Colonic mucosa (tissue), 4 donors: ENCODE results near the gene ALOX15. TPM values are rescaled to one million over a fixed set of nuclear protein-coding genes. Genes with fewer than 3 reads are reported as not detected.
A peak's percentile ranks its signal among the peaks of the same experiment; 100 is the strongest.

Experiments used
- DNase-seq: peaks from one replicate; pipeline ENCODE4 v3.0.0-alpha.2; 2020
- H3K27ac ChIP-seq: fragments of 200-600 bp; one replicate; pipeline ENCODE4 v1.8.0; 2021
- H3K27me3 ChIP-seq: fragments of 200-600 bp; one replicate; pipeline ENCODE4 v1.8.0; 2021
- H3K36me3 ChIP-seq: fragments of 200-600 bp; one replicate; pipeline ENCODE4 v1.8.0; 2021
- H3K4me1 ChIP-seq: fragments of 200-600 bp; one replicate; pipeline ENCODE4 v1.8.0; 2021; ENCODE audit warnings: mild to moderate bottlenecking
- H3K4me3 ChIP-seq: fragments of 200-600 bp; one replicate; pipeline ENCODE4 v1.8.0; 2021
- H3K9ac ChIP-seq, 2 donors: one replicate each; pipeline ENCODE4 v1.7.0; 2013; ENCODE audit warnings: control low read depth in 2 of 2, low read depth in 2 of 2, low read length in 2 of 2
- H3K9me3 ChIP-seq: fragments of 200-600 bp; one replicate; pipeline ENCODE4 v1.8.0; 2021
- intact Hi-C: fragments of 100-400 bp; cut with DNase I; formaldehyde crosslinking; loops from one replicate; pipeline ENCODE4 v1.14.1; 2022
- total RNA-seq, 2 donors: library from RNA; stranded (reverse); fragmentation: NEBNext Ultra II Directional in 1 of 2; extraction: Animal tissue kit (Norgen Biotek cat#: 25700) in 1 of 2; gene quantifications; one replicate each; pipeline ENCODE4 v1.2.1, GENCODE V29; 2021
- TF ChIP-seq, protein P1 (sequence below): fragments of 200-600 bp; IDR thresholded peaks from one replicate; pipeline ENCODE4 v1.8.0; 2022; ENCODE audit warnings: antibody characterized with exemption, mild to moderate bottlenecking
- donor health status: healthy.
- donor health status: DM: no; HTN: no; CAD: no.
- donor health status: DM: no; HTN: no; CAD: no.

ALOX15 gene
- total RNA-seq, 2 donors from 2014 or later: 0.13 TPM; not detected in 1

DNA sequence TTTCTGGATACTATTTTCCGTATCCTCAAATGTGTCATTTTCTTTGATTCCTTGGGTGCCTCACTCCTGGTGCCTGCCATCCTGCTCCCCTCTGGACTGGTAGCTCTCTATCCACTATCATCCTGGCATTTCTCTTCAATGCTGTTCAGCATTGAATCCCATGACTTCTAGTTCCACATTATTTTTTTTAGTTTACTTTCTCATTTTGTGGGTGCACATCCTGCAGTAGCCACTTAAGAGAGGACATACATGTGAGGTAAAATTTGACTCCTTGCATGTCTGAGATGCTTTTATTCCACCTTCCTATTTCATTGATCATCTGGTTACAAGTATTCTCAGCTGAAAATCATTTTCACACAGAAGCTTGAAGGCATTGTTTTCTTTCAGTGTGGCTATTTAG is 19.1 kb downstream of the ALOX15 start:
- Histone ChIP-seq H3K9ac (no peak overlapping the region), H3K9me3 (no peaks in the 10 kb centered on the region), H3K4me3 (no peak overlapping the region), H3K36me3 (no peaks in the 10 kb centered on the region), H3K4me1 (no peaks in the 10 kb centered on the region), H3K27ac (no peak overlapping the region), H3K27me3 (no peaks in the 10 kb centered on the region)
- intact Hi-C loops: no loop called here
- TF ChIP-seq, protein P1, sequence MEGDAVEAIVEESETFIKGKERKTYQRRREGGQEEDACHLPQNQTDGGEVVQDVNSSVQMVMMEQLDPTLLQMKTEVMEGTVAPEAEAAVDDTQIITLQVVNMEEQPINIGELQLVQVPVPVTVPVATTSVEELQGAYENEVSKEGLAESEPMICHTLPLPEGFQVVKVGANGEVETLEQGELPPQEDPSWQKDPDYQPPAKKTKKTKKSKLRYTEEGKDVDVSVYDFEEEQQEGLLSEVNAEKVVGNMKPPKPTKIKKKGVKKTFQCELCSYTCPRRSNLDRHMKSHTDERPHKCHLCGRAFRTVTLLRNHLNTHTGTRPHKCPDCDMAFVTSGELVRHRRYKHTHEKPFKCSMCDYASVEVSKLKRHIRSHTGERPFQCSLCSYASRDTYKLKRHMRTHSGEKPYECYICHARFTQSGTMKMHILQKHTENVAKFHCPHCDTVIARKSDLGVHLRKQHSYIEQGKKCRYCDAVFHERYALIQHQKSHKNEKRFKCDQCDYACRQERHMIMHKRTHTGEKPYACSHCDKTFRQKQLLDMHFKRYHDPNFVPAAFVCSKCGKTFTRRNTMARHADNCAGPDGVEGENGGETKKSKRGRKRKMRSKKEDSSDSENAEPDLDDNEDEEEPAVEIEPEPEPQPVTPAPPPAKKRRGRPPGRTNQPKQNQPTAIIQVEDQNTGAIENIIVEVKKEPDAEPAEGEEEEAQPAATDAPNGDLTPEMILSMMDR: no peak
- DNase-seq: no peak

DNA sequence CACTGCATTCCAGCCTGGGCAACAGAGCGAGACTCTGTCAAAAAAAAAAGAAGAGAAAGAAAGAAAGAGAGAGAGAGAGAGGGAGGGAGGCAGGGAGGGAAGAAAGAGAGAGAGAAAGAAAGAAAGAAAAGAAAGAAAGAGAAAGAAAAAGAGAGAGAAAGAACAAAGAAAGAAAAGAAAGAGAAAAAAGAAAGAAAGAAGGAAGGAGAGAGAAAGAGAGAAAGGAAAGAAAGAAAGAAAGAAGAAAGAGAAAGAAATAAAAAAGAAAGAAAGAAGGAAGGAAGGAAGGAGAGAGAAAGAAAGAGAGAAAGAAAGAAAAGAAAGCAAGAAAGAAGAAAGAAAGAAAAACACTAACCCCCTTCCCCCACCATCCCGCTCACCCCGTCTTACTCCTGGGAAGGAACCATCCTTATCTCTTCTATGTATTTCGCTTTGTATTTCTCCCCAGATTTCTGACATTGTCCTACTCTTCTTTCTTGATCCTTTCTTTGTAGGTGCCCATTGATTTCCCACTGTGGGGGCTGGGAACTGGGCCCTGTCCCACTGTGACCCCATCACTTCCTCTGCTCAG is 20.9 kb downstream of the ALOX15 start:
- Histone ChIP-seq H3K27ac (no peak overlapping the region), H3K9me3 (no peaks in the 10 kb centered on the region), H3K4me3 (no peak overlapping the region), H3K9ac (no peak overlapping the region), H3K27me3 (no peaks in the 10 kb centered on the region), H3K36me3 (no peaks in the 10 kb centered on the region), H3K4me1 (no peaks in the 10 kb centered on the region)
- intact Hi-C loops: no loop called here
- TF ChIP-seq, protein P1: no peak
- no peak for DNase-seq

DNA sequence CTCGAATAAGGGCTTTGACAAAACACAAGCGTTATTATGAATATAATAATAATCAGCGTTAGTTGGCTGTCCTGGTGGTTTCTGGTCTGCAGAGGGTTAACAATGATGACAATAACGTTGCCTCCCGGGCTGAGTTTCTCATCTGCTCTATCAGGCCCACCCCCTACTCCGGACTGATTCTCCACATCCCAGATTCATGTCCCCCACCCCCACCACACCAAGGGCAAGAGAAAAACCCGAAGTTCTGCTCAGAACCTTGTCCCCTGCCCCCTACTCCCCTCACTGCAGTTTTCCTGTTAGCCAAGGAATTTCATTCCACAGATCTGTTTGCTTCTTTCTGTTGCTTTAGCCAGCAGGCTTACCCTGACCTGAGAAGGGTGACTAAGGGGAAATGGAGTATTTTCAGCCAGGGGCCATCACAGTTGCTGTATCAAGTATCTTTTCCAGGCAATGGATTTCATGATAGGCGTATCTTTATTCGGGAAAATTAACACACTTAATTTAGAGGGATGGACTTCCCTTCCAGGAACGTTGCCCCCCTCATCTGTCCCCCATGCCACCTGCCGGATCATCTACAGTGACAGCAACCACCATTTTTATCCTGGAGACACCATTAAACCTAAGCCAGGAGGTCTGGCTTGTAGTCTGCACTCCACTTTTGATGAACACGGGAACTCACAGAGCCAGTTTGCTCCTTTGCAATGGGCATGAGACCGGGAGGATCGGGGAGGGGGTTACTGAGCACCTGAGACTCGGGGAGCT is 23.7 kb downstream of the ALOX15 start:
- DNase-seq: no peak

DNA sequence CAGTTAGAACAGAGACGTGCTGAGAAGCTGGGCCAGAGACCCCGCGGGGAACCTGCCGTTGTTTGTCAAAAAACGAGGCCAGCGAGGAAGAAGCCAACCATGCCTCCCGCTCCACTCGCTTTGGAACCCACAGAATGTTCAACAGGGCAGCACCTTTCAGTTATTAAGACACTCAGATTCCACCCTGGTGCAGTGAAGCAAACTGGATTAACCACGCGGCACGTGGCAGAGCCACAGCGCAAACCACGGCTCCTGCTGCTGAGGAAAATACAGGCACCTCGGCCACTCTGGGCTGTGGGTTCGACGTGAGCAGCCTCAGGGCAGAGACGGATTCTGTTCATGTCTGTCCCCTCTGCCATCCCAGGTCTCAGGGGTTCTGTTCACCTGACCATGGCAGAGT is 24.4 kb downstream of the ALOX15 start:
- no peak for DNase-seq
- no peaks in the 10 kb centered on the region for H3K4me1 ChIP-seq
- H3K36me3 ChIP-seq: no peaks in the 10 kb centered on the region
- H3K9me3 ChIP-seq: no peaks in the 10 kb centered on the region
- peak overlapping the region in 1 of 2 donors; percentile 2 for H3K9ac ChIP-seq
- H3K27me3 ChIP-seq: no peaks in the 10 kb centered on the region
- H3K27ac ChIP-seq: no peak overlapping the region
- intact Hi-C loops: no loop called here
- TF ChIP-seq, protein P1: no peak
- no peak overlapping the region for H3K4me3 ChIP-seq

More for the DNA sequence above, 23.7 kb downstream of the ALOX15 start:
- no peaks in the 10 kb centered on the region for H3K36me3 ChIP-seq
- no peak overlapping the region for H3K4me3 ChIP-seq
- no peaks in the 10 kb centered on the region for H3K4me1 ChIP-seq
- peak overlapping the region in 1 of 2 donors; percentile 2 for H3K9ac ChIP-seq
- H3K27ac ChIP-seq: no peak overlapping the region
- intact Hi-C loops: no loop called here
- H3K27me3 ChIP-seq: no peaks in the 10 kb centered on the region
- H3K9me3 ChIP-seq: no peaks in the 10 kb centered on the region
- TF ChIP-seq, protein P1: no peak

DNA sequence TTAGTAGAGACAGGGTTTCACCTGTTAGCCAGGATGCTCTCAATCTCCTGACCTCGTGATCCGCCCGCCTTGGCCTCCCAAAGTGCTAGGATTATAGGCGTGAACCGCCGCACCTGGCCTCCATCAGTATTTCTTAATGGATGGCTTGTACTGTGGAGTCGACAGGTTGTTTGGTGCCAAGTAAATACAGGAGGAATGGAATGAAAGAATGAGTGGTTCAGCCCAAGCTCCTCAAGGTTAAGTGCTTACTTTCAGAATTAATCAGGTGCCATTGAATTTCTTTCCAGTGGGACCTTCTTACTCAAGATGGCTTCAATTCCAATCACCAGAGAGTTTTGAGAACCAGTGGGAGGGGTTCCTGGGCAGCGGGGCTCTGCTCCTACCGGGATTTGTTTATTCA is 25.0 kb downstream of the ALOX15 start:
- no peak overlapping the region for H3K4me3 ChIP-seq
- no peak for DNase-seq
- H3K9me3 ChIP-seq: no peaks in the 10 kb centered on the region
- intact Hi-C loops: no loop called here
- no peaks in the 10 kb centered on the region for H3K27me3 ChIP-seq
- no peak overlapping the region for H3K27ac ChIP-seq
- H3K9ac ChIP-seq: no peak overlapping the region
- H3K36me3 ChIP-seq: no peaks in the 10 kb centered on the region
- TF ChIP-seq, protein P1: no peak
- no peaks in the 10 kb centered on the region for H3K4me1 ChIP-seq
